Measurements from ENCODE around the gene NEUROG1.

The NEUROG1 gene

GRCh38 chr5:135535820-135536801 lies at the start of gene NEUROG1:
NEUROG1 (minus strand) TSS chr5:135535964; CDS start chr5:135535690, 274 bp downstream.
- DNase-seq = no peak

GRCh38 chr5:135584918-135585317 lies 49.2 kb upstream of the NEUROG1 start:
- no peak for DNase-seq

- DNase-seq = no peak
These were observed 48.5 kb upstream of the NEUROG1 start for GRCh38 chr5:135584276-135584675.

GRCh38 chr5:135582099-135582781 lies 46.5 kb upstream of the NEUROG1 start:
- DNase-seq = no peak

GRCh38 chr5:135578685-135579341 lies 43.0 kb upstream of the NEUROG1 start, which contains the start of gene CXCL14:
CXCL14 (minus strand) TSS chr5:135578991; CDS start chr5:135578778, 213 bp downstream.
- no peak for DNase-seq

- no peak for DNase-seq
These were observed 42.5 kb upstream of the NEUROG1 start for GRCh38 chr5:135578305-135578684.

- no peak for DNase-seq
These were observed 41.7 kb upstream of the NEUROG1 start for GRCh38 chr5:135577421-135577820.

GRCh38 chr5:135576075-135576599 lies 40.4 kb upstream of the NEUROG1 start:
- no peak for DNase-seq

GRCh38 chr5:135574493-135574892 lies 38.7 kb upstream of the NEUROG1 start:
- no peak for DNase-seq

- DNase-seq = no peak
These were observed 36.1 kb upstream of the NEUROG1 start for GRCh38 chr5:135571902-135572301.

- DNase-seq = no peak
These were observed 35.4 kb upstream of the NEUROG1 start for GRCh38 chr5:135571066-135571609.

GRCh38 chr5:135570453-135570764 lies 34.6 kb upstream of the NEUROG1 start:
- DNase-seq = no peak

- no peak for DNase-seq
These were observed 34.1 kb upstream of the NEUROG1 start for GRCh38 chr5:135569755-135570452.

- no peak for DNase-seq
These were observed 33.2 kb upstream of the NEUROG1 start for GRCh38 chr5:135568923-135569360.

GRCh38 chr5:135568246-135568645 lies 32.5 kb upstream of the NEUROG1 start:
- DNase-seq = no peak

GRCh38 chr5:135567661-135568060 lies 31.9 kb upstream of the NEUROG1 start:
- no peak for DNase-seq

GRCh38 chr5:135566422-135567400 lies 30.9 kb upstream of the NEUROG1 start:
- DNase-seq = no peak

- no peak for DNase-seq
These were observed 30.1 kb upstream of the NEUROG1 start for GRCh38 chr5:135565725-135566421.

GRCh38 chr5:135565266-135565665 lies 29.5 kb upstream of the NEUROG1 start:
- DNase-seq = no peak

- no peak for DNase-seq
These were observed 28.6 kb upstream of the NEUROG1 start for GRCh38 chr5:135564331-135564730.
